Smooth muscle cell (in vitro differentiated cells): ENCODE results near the gene NUMBL. TPM values are rescaled to one million over a fixed set of nuclear protein-coding genes. Genes with fewer than 3 reads are reported as not detected.

Experiments used
- DNase-seq: peaks from one replicate; lab custom pipeline; 2025; ENCODE audit not compliant: unreplicated experiment; lab: John Stamatoyannopoulos, UW
- H2AFZ ChIP-seq: fragments of 200-600 bp; sonication (generic); 2 replicates; pipeline ENCODE4 v1.6.0; 2016; ENCODE audit warnings: antibody characterized with exemption, low read depth, mild to moderate bottlenecking
- H3F3A ChIP-seq: fragments of 200-600 bp; sonication (generic); 2 replicates; pipeline ENCODE4 v1.6.0; 2017; ENCODE audit warnings: antibody characterized with exemption, low read depth
- H3K27ac ChIP-seq: fragments of 200-600 bp; sonication (generic); 2 replicates; pipeline ENCODE4 v1.5.1; 2016; ENCODE audit warnings: low read depth, mild to moderate bottlenecking
- H3K27me3 ChIP-seq: fragments of 200-600 bp; sonication (generic); 2 replicates; pipeline ENCODE4 v1.6.1; 2016; ENCODE audit warnings: low read depth, mild to moderate bottlenecking
- H3K36me3 ChIP-seq: fragments of 200-600 bp; sonication (generic); 2 replicates; pipeline ENCODE4 v1.5.1; 2016; ENCODE audit warnings: low read depth
- H3K4me1 ChIP-seq: fragments of 200-600 bp; sonication (generic); 2 replicates; pipeline ENCODE4 v1.5.1; 2016; ENCODE audit warnings: low read depth
- H3K4me2 ChIP-seq: fragments of 200-600 bp; sonication (generic); 2 replicates; pipeline ENCODE4 v1.6.0; 2016; ENCODE audit warnings: mild to moderate bottlenecking
- H3K4me3 ChIP-seq: fragments of 200-600 bp; sonication (generic); 2 replicates; pipeline ENCODE4 v1.5.1; 2016; ENCODE audit warnings: mild to moderate bottlenecking
- H3K79me2 ChIP-seq: fragments of 200-600 bp; sonication (generic); 2 replicates; pipeline ENCODE4 v1.6.0; 2016; ENCODE audit warnings: low read depth, mild to moderate bottlenecking
- H3K9ac ChIP-seq: fragments of 200-600 bp; sonication (generic); 2 replicates; pipeline ENCODE4 v1.6.0; 2016; ENCODE audit warnings: low read depth
- H3K9me3 ChIP-seq: fragments of 200-600 bp; sonication (generic); replicated peaks from 2 replicates; pipeline ENCODE4 v1.5.1; 2016; ENCODE audit warnings: low read depth
- H4K20me1 ChIP-seq: fragments of 200-600 bp; sonication (generic); 2 replicates; pipeline ENCODE4 v1.6.0; 2016; ENCODE audit warnings: low read depth
- WGBS: methylation state at CpG from one replicate; pipeline ENCODE4 v1.1.7; 2016; ENCODE audit warnings: low lambda C conversion rate; 5-methylcytosine and 5-hydroxymethylcytosine counted together
- polyA plus RNA-seq: library from polyadenylated mRNA; unstranded; fragments of >200 nt; fragmentation: Nextera tagmentation; extraction: Ambion mirVana; gene quantifications from 2 replicates; pipeline ENCODE4 v1.2.1, GENCODE V29; 2016
- total RNA-seq: library from RNA; depleted of rRNA; stranded (reverse); fragments of >200 nt; gene quantifications from 2 replicates; pipeline ENCODE4 v1.2.3, GENCODE V29; 2014
- TF ChIP-seq, protein P1 (sequence below): fragments of 200-600 bp; sonication (generic); IDR thresholded peaks from 2 replicates; pipeline ENCODE4 v1.5.1; 2017; ENCODE audit warnings: borderline replicate concordance, mild to moderate bottlenecking, antibody characterized with exemption; ENCODE audit not compliant: insufficient read depth, poor library complexity, severe bottlenecking

Gene NUMBL
- total and polyA plus RNA-seq, 2 experiments from 2014 or later: 30.5 to 73.0 TPM

DNA sequence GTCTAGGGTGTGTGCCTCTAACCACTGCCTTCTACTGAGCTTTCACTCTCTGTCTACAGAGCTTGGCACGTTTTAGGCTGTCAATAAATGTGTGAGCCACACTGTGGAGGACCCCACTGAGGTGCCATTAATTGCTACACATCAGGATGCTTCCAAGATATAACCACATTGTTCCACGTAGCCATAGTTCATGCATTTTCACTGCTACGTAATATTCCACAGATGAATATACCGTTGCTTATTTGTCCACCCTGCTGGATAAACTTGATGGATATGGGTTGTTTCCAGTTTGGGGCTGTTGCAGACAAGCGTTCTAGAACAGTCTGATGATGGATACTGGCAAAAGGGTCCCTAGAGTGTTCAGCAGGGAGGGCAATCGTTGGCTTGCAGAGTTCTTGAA is 11.3 kb upstream of the NUMBL start:
- 97% methylated on average over 6 of the region's 6 CpGs for WGBS

DNA sequence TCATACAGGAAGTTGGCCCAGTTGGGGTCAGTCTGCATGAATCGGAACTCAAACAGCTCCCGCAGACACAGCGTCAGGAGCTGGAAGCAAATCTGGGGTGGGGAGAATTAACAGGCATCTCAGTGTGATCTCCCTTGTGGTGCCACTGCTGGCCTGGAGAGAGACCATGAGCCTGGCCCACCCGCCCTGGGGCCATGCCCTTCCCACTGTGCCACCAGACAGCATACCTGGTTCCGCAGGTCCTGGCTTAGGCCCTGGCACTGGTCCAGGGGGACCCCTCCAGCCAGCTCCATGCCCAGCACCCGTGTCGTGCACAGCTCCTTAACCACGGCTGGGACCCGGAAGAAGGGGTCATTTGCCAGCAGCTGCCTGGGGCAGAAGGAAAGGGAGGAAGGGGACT is 9.6 kb upstream of the NUMBL start:
- no peaks in the 10 kb centered on the region for H3K4me1 ChIP-seq
- DNase-seq: no peak
- no peak overlapping the region for H3K27ac ChIP-seq
- TF ChIP-seq, protein P1, sequence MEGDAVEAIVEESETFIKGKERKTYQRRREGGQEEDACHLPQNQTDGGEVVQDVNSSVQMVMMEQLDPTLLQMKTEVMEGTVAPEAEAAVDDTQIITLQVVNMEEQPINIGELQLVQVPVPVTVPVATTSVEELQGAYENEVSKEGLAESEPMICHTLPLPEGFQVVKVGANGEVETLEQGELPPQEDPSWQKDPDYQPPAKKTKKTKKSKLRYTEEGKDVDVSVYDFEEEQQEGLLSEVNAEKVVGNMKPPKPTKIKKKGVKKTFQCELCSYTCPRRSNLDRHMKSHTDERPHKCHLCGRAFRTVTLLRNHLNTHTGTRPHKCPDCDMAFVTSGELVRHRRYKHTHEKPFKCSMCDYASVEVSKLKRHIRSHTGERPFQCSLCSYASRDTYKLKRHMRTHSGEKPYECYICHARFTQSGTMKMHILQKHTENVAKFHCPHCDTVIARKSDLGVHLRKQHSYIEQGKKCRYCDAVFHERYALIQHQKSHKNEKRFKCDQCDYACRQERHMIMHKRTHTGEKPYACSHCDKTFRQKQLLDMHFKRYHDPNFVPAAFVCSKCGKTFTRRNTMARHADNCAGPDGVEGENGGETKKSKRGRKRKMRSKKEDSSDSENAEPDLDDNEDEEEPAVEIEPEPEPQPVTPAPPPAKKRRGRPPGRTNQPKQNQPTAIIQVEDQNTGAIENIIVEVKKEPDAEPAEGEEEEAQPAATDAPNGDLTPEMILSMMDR: no peak
- H3K36me3 ChIP-seq: no peaks in the 10 kb centered on the region
- no peaks in the 10 kb centered on the region for H3K9me3 ChIP-seq
- no peaks in the 10 kb centered on the region for H3F3A ChIP-seq
- H3K9ac ChIP-seq: no peak overlapping the region
- H3K4me3 ChIP-seq: no peak overlapping the region
- H3K79me2 ChIP-seq: no peaks in the 10 kb centered on the region
- H3K27me3 ChIP-seq: no peaks in the 10 kb centered on the region
- H4K20me1 ChIP-seq: no peaks in the 10 kb centered on the region
- H3K4me2 ChIP-seq: no peak overlapping the region
- no peak overlapping the region for H2AFZ ChIP-seq
- WGBS: 94% methylated on average over 9 of the region's 9 CpGs

More for the DNA sequence above, 11.3 kb upstream of the NUMBL start:
- Histone ChIP-seq H3K4me1 (no peaks in the 10 kb centered on the region), H4K20me1 (no peaks in the 10 kb centered on the region), H3K27me3 (no peaks in the 10 kb centered on the region), H3K27ac (no peak overlapping the region), H3K4me3 (no peak overlapping the region), H3F3A (no peaks in the 10 kb centered on the region), H2AFZ (no peak overlapping the region), H3K4me2 (no peak overlapping the region), H3K36me3 (no peaks in the 10 kb centered on the region), H3K9me3 (no peaks in the 10 kb centered on the region), H3K79me2 (no peaks in the 10 kb centered on the region), H3K9ac (no peak overlapping the region)
- no peak for DNase-seq
- TF ChIP-seq, protein P1: no peak

DNA sequence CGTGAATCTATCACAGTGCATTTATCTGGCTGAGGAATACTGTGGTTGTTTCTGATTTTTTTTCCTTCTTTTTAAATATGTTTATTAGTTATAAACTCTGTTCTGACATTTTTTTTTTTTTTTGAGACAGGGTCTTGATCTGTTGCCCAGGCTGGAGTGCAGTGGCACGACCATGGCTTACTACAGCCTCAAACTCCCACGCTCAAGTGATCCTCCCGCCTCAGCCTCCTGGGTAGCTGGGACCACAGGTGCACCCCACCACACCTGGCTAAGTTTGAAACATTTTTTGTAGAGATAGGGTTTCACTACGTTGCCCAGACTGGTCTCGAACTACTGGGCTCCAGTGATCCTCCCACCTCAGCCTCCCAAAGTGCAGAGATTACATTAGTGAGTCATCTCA is 6.6 kb upstream of the NUMBL start:
- TF ChIP-seq, protein P1: no peak
- no peaks in the 10 kb centered on the region for H3K9me3 ChIP-seq

DNA sequence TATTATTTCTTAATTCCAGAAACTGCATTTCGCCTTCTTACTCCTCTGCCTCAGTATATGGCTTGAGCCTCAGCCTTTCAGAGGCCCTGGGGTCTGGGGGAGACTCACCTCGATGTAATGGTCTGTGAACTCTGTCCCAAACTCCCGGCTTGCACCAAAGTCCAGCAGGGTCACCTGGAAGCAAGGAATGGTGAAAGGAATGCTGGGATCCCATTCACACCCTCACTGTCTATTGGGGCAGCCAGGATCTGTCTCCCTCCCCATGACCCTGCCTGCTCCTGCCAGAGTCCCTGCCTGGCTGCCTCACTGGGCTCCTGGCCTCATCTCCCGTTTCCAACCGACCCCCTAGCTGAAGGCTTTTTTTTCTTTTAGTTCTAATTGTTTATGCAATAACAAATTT is 5.4 kb upstream of the NUMBL start:
- H3K9ac ChIP-seq: no peak overlapping the region
- TF ChIP-seq, protein P1: no peak
- no peaks in the 10 kb centered on the region for H3K36me3 ChIP-seq
- no peak overlapping the region for H2AFZ ChIP-seq
- WGBS: over 99% methylated on average over 5 of the region's 5 CpGs
- no peaks in the 10 kb centered on the region for H3K79me2 ChIP-seq
- no peak for DNase-seq
- no peak overlapping the region for H3K4me2 ChIP-seq
- H3K4me3 ChIP-seq: no peak overlapping the region
- peaks cover 8% of the 10 kb centered on the region for H3K4me1 ChIP-seq
- no peaks in the 10 kb centered on the region for H3K27me3 ChIP-seq
- H3K9me3 ChIP-seq: no peaks in the 10 kb centered on the region
- H4K20me1 ChIP-seq: no peaks in the 10 kb centered on the region
- no peaks in the 10 kb centered on the region for H3F3A ChIP-seq
- H3K27ac ChIP-seq: no peak overlapping the region

More for the DNA sequence above, 6.6 kb upstream of the NUMBL start:
- no peak overlapping the region for H3K4me2 ChIP-seq
- no peaks in the 10 kb centered on the region for H4K20me1 ChIP-seq
- H2AFZ ChIP-seq: no peak overlapping the region
- no peaks in the 10 kb centered on the region for H3K36me3 ChIP-seq
- no peak overlapping the region for H3K4me3 ChIP-seq
- WGBS: over 99% methylated on average over 6 of the region's 6 CpGs
- H3K27ac ChIP-seq: no peak overlapping the region
- no peak for DNase-seq
- H3K4me1 ChIP-seq: no peaks in the 10 kb centered on the region
- no peaks in the 10 kb centered on the region for H3K27me3 ChIP-seq
- H3K9ac ChIP-seq: no peak overlapping the region
- H3F3A ChIP-seq: no peaks in the 10 kb centered on the region
- no peaks in the 10 kb centered on the region for H3K79me2 ChIP-seq
